Measurements from ENCODE around the gene TET3. TPM values are rescaled to one million over a fixed set of nuclear protein-coding genes. Genes with fewer than 3 reads are reported as not detected.

Gene TET3
- total and polyA plus RNA-seq, 9 of the 15 experiments (the other 6 are each of a cell fraction or from before 2014, with no cell fraction given): 0.35 to 16.3 (median 5.5) TPM

- no peak for TF ChIP-seq CREBBP (IDR thresholded peaks at IDR 0.05; ENCODE audit: low read depth, low read length)
Measured at GRCh38 chr2:73981081-73982001, 3.4 kb upstream of the TET3 start (continued).

GRCh38 chr2:73982140-73982617 is 2.5 kb upstream of the TET3 start:
- peaks cover 56 to 62% of the 10 kb centered on the region in 2 experiments for H3K4me1 ChIP-seq (replicated peaks in 1 of 2; ENCODE audit: control insufficient read depth in 2 of 2, insufficient read depth in 2 of 2, low read length in 2 of 2)
- TF ChIP-seq ZNF232 (CRISPR knock-in tag; IDR thresholded peaks at IDR 0.05) (0 out of 2 replicates have a peak, but pooled peaks have one; percentile 30), TEAD1 (CRISPR knock-in tag; IDR thresholded peaks at IDR 0.05) (no peak)
- ChIA-PET POLR2A (interaction anchor here (1.3 to 1.9 kb wide), 4 partner anchors 9 to 55 kb away, joined by 3 to 9 read pairs (median 4); no protein-coding TSS in a partner anchor), CTCF (ENCODE audit: low intra/inter-chr PET ratio) (no interaction called here)
- BruUV-seq (replicated peaks): no TSS peak
- H3K9ac ChIP-seq (ENCODE audit: insufficient read depth in 1 of 2, low read depth in 2 of 2, low read length in 2 of 2): peak overlapping the region in 1 of 2 experiments; percentile 91; a peak in 1 of 4 replicates
- no peak for FAIRE-seq
- no peak for DNase-seq (ENCODE audit: extremely low read depth in 1 of 4, low spot score in 3 of 4)
- in situ Hi-C loops (cut with MboI): no loop called here
- no peak for ATAC-seq
- H4K20me1 ChIP-seq (replicated peaks; ENCODE audit: control insufficient read depth, insufficient read depth, low read length): peaks cover 6% of the 10 kb centered on the region; the same call in 1 of the 2 replicates
- H3K79me2 ChIP-seq (ENCODE audit: control insufficient read depth, insufficient read depth, low read length): peaks cover 43% of the 10 kb centered on the region
- intact Hi-C loops (cut with micrococcal nuclease): loop anchor here (2.0 to 10.0 kb wide), 2 partner anchors 25 to 157 kb away; partner anchors contain the start of gene STAMBP
- 71% methylated on average over 7 of the region's 7 CpGs for WGBS (ENCODE audit: insufficient coverage, low coverage, missing lambda C conversion rate)
- peaks cover 13% of the 10 kb centered on the region; the same call in 2 of the 3 replicates for H3K36me3 ChIP-seq (ENCODE audit: control insufficient read depth, insufficient read depth, low read length)
- no peaks in the 10 kb centered on the region for H3K9me3 ChIP-seq (replicated peaks; ENCODE audit: control insufficient read depth, insufficient read depth, low read depth, low read length)
- no peak overlapping the region for H3K4me3 ChIP-seq
- H2AFZ ChIP-seq (ENCODE audit: low read depth, low read length): no peak overlapping the region
- H3K4me2 ChIP-seq (ENCODE audit: insufficient read depth, low read length): peak overlapping the region; percentile 98; the same call in 1 of the 2 replicates
- peaks cover 3% of the 10 kb centered on the region for H3K9me1 ChIP-seq (ENCODE audit: control insufficient read depth, insufficient read depth, low read length)
- no peaks in the 10 kb centered on the region for H3K27me3 ChIP-seq (ENCODE audit: control insufficient read depth in 2 of 2, insufficient read depth in 2 of 2, low read length in 2 of 2)
- H3K27ac ChIP-seq (ENCODE audit: extremely low read depth, low read depth, low read length): no peak overlapping the region

Data from K562 (cell line).